VCaP (cell line): ENCODE measurements around the gene FBLN5.

Experiments used
- H3K27ac ChIP-seq: fragments of 450-650 bp; 2 replicates; pipeline ENCODE4 v1.5.1; 2017
- TF ChIP-seq, protein P1 (sequence below): fragments of 450-650 bp; conservative IDR thresholded peaks from 2 replicates; pipeline ENCODE4 v1.5.1; 2017; ENCODE audit warnings: mild to moderate bottlenecking, moderate library complexity

Gene FBLN5

GRCh38 chr14:91889477-91890211, 57.9 kb downstream of the FBLN5 start:
- peak overlapping the region; percentile 26; the same call in 1 of the 2 replicates for H3K27ac ChIP-seq
- TF ChIP-seq, protein P1, sequence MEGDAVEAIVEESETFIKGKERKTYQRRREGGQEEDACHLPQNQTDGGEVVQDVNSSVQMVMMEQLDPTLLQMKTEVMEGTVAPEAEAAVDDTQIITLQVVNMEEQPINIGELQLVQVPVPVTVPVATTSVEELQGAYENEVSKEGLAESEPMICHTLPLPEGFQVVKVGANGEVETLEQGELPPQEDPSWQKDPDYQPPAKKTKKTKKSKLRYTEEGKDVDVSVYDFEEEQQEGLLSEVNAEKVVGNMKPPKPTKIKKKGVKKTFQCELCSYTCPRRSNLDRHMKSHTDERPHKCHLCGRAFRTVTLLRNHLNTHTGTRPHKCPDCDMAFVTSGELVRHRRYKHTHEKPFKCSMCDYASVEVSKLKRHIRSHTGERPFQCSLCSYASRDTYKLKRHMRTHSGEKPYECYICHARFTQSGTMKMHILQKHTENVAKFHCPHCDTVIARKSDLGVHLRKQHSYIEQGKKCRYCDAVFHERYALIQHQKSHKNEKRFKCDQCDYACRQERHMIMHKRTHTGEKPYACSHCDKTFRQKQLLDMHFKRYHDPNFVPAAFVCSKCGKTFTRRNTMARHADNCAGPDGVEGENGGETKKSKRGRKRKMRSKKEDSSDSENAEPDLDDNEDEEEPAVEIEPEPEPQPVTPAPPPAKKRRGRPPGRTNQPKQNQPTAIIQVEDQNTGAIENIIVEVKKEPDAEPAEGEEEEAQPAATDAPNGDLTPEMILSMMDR = no peak

GRCh38 chr14:91888641-91889476, 58.6 kb downstream of the FBLN5 start:
- TF ChIP-seq, protein P1 = no peak
- H3K27ac ChIP-seq = peak overlapping the region; percentile 26; the same call in 1 of the 2 replicates

GRCh38 chr14:91886961-91887360, 60.5 kb downstream of the FBLN5 start:
- TF ChIP-seq, protein P1 = no peak
- no peak overlapping the region for H3K27ac ChIP-seq

- no peak overlapping the region for H3K27ac ChIP-seq
- TF ChIP-seq, protein P1 = no peak
These were observed 61.7 kb downstream of the FBLN5 start for GRCh38 chr14:91885839-91886238.

GRCh38 chr14:91885113-91885712, 62.3 kb downstream of the FBLN5 start:
- TF ChIP-seq, protein P1 = no peak
- no peak overlapping the region for H3K27ac ChIP-seq

GRCh38 chr14:91884664-91885063, 62.8 kb downstream of the FBLN5 start:
- TF ChIP-seq, protein P1 = no peak
- no peak overlapping the region for H3K27ac ChIP-seq

GRCh38 chr14:91883753-91884152, 63.7 kb downstream of the FBLN5 start:
- TF ChIP-seq, protein P1 = no peak
- no peak overlapping the region for H3K27ac ChIP-seq
